HUES64 (cell line): ENCODE measurements around the gene PABPC4L. TPM values are rescaled to one million over a fixed set of nuclear protein-coding genes. Genes with fewer than 3 reads are reported as not detected.
A peak's percentile ranks its signal among the peaks of the same experiment; 100 is the strongest.
"Not testable (repeated sequence)": the region's sequence is repeated elsewhere in the genome, so short reads cannot be mapped to it uniquely, and the experiment has no call there.

Experiments
- H3K27ac ChIP-seq: 2 replicates; pipeline ENCODE4 v1.7.0; 2013; ENCODE audit warnings: low read depth, low read length, inconsistent platforms
- H3K27me3 ChIP-seq: 2 replicates; pipeline ENCODE4 v1.6.1; 2013; ENCODE audit warnings: mild to moderate bottlenecking, low read length; ENCODE audit not compliant: insufficient read depth
- H3K36me3 ChIP-seq: 2 replicates; pipeline ENCODE4 v1.6.1; 2013; ENCODE audit warnings: mild to moderate bottlenecking, low read length; ENCODE audit not compliant: insufficient read depth
- H3K4me1 ChIP-seq: 2 replicates; pipeline ENCODE4 v1.6.1; 2013; ENCODE audit warnings: mild to moderate bottlenecking, low read length, moderate library complexity; ENCODE audit not compliant: insufficient read depth
- H3K4me3 ChIP-seq: 2 replicates; pipeline ENCODE4 v1.5.1; 2013; ENCODE audit warnings: mild to moderate bottlenecking, low read length, moderate library complexity
- H3K9ac ChIP-seq: 2 replicates; pipeline ENCODE4 v1.6.1; 2013; ENCODE audit warnings: mild to moderate bottlenecking, low read depth, low read length
- H3K9me3 ChIP-seq: 2 replicates; pipeline ENCODE4 v1.6.1; 2013; ENCODE audit warnings: low read depth, low read length; ENCODE audit not compliant: insufficient read depth
- WGBS: fragments of 150-250, 120-280 bp; methylation state at CpG from one replicate; pipeline ENCODE4 v1.1.7; 2013; ENCODE audit warnings: missing lambda C conversion rate; 5-methylcytosine and 5-hydroxymethylcytosine counted together
- polyA plus RNA-seq, 2 experiments: library from polyadenylated mRNA; stranded (reverse); fragments of 50-300 nt; gene quantifications; one replicate each; pipeline ENCODE4 v1.2.3, GENCODE V29; 2013

Gene PABPC4L
- polyA plus RNA-seq (2013, experiment 1 of 2), result 2.6 TPM
- 3.6 TPM for polyA plus RNA-seq (2013, experiment 2 of 2)

- 11% methylated on average over 54 of the region's 65 CpGs for WGBS
- Histone ChIP-seq H3K36me3 (no peaks in the 10 kb centered on the region), H3K27ac (peak within 1 kb of the TSS; percentile 44; the same call in 1 of the 2 replicates), H3K4me1 (peaks cover 22% of the 10 kb centered on the region), H3K4me3 (peak within 1 kb of the TSS; percentile 68), H3K9me3 (peaks cover 12% of the 10 kb centered on the region; the same call in 1 of the 2 replicates), H3K27me3 (peaks cover 8% of the 10 kb centered on the region), H3K9ac (peak within 1 kb of the TSS; percentile 80)
Measured at GRCh38 chr4:134201216-134202161, at the start of gene PABPC4L. Gene PABPC4L (minus strand): TSS chr4:134201789. CDS start chr4:134201019, 770 bp downstream.

GRCh38 chr4:134251322-134251721, 49.7 kb upstream of the PABPC4L start:
- no peaks in the 10 kb centered on the region for H3K9me3 ChIP-seq
- H3K9ac ChIP-seq, result no peak overlapping the region
- WGBS, result 91% methylated on average over 1 of the region's 1 CpG
- H3K27me3 ChIP-seq, result no peaks in the 10 kb centered on the region
- no peak overlapping the region for H3K4me3 ChIP-seq
- no peaks in the 10 kb centered on the region for H3K36me3 ChIP-seq
- H3K27ac ChIP-seq, result no peak overlapping the region
- H3K4me1 ChIP-seq, result no peaks in the 10 kb centered on the region

- Histone ChIP-seq H3K4me1 (no peaks in the 10 kb centered on the region), H3K36me3 (no peaks in the 10 kb centered on the region), H3K27ac (no peak overlapping the region), H3K27me3 (no peaks in the 10 kb centered on the region), H3K4me3 (no peak overlapping the region), H3K9me3 (no peaks in the 10 kb centered on the region), H3K9ac (no peak overlapping the region)
- WGBS, result 95% methylated on average over 21 of the region's 22 CpGs
Measured at GRCh38 chr4:134243742-134244713, 42.4 kb upstream of the PABPC4L start.

- 94% methylated on average over 2 of the region's 3 CpGs for WGBS
- Histone ChIP-seq H3K9ac (no peak overlapping the region), H3K4me3 (no peak overlapping the region), H3K36me3 (no peaks in the 10 kb centered on the region), H3K27me3 (no peaks in the 10 kb centered on the region), H3K27ac (no peak overlapping the region), H3K9me3 (no peaks in the 10 kb centered on the region), H3K4me1 (no peaks in the 10 kb centered on the region)
Measured at GRCh38 chr4:134219043-134219442, 17.5 kb upstream of the PABPC4L start.

- no peak overlapping the region for H3K4me3 ChIP-seq
- 83% methylated on average over 1 of the region's 1 CpG for WGBS
- H3K9ac ChIP-seq, result no peak overlapping the region
- H3K4me1 ChIP-seq, result no peaks in the 10 kb centered on the region
- no peaks in the 10 kb centered on the region for H3K36me3 ChIP-seq
- no peaks in the 10 kb centered on the region for H3K9me3 ChIP-seq
- no peaks in the 10 kb centered on the region for H3K27me3 ChIP-seq
- H3K27ac ChIP-seq, result no peak overlapping the region
Measured at GRCh38 chr4:134216411-134216810, 14.8 kb upstream of the PABPC4L start.

- 100% methylated on average over 1 of the region's 2 CpGs for WGBS
Measured at GRCh38 chr4:134215620-134216344, 14.2 kb upstream of the PABPC4L start.

GRCh38 chr4:134207955-134208354, 6.4 kb upstream of the PABPC4L start:
- not testable (repeated sequence) for H3K27me3 ChIP-seq, H3K9ac ChIP-seq, H3K36me3 ChIP-seq, H3K4me1 ChIP-seq, H3K4me3 ChIP-seq, H3K27ac ChIP-seq
- WGBS, result 95% methylated on average over 11 of the region's 11 CpGs
- H3K9me3 ChIP-seq, result peaks cover 26% of the 10 kb centered on the region

More at GRCh38 chr4:134215620-134216344, 14.2 kb upstream of the PABPC4L start:
- no peak overlapping the region for H3K27ac ChIP-seq
- no peaks in the 10 kb centered on the region for H3K36me3 ChIP-seq
- no peaks in the 10 kb centered on the region for H3K4me1 ChIP-seq
- no peak overlapping the region for H3K9ac ChIP-seq
- no peaks in the 10 kb centered on the region for H3K9me3 ChIP-seq
- H3K4me3 ChIP-seq, result no peak overlapping the region
- no peaks in the 10 kb centered on the region for H3K27me3 ChIP-seq

GRCh38 chr4:134202166-134202956, 772 bp upstream of the PABPC4L start:
- Histone ChIP-seq H3K4me3 (peak overlapping the region; percentile 68), H3K27ac (no peak overlapping the region), H3K9ac (no peak overlapping the region), H3K27me3 (peaks cover 8% of the 10 kb centered on the region), H3K4me1 (peaks cover 22% of the 10 kb centered on the region), H3K9me3 (peaks cover 21% of the 10 kb centered on the region), H3K36me3 (no peaks in the 10 kb centered on the region)
- 94% methylated on average over 7 of the region's 8 CpGs for WGBS

GRCh38 chr4:134200811-134201215, 776 bp downstream of the PABPC4L start:
- H3K4me3 ChIP-seq, result peak overlapping the region; percentile 68
- H3K36me3 ChIP-seq, result no peaks in the 10 kb centered on the region
- 83% methylated on average over 10 of the region's 10 CpGs for WGBS
- peak overlapping the region; percentile 44; the same call in 1 of the 2 replicates for H3K27ac ChIP-seq
- peak overlapping the region; percentile 80 for H3K9ac ChIP-seq
- peaks cover 5% of the 10 kb centered on the region; the same call in 1 of the 2 replicates for H3K9me3 ChIP-seq
- peaks cover 8% of the 10 kb centered on the region for H3K27me3 ChIP-seq
- peaks cover 22% of the 10 kb centered on the region for H3K4me1 ChIP-seq

GRCh38 chr4:134189949-134190348, 11.6 kb downstream of the PABPC4L start:
- Histone ChIP-seq H3K36me3 (no peaks in the 10 kb centered on the region), H3K4me3 (no peak overlapping the region), H3K9ac (no peak overlapping the region), H3K9me3 (no peaks in the 10 kb centered on the region), H3K27me3 (no peaks in the 10 kb centered on the region), H3K27ac (no peak overlapping the region), H3K4me1 (no peaks in the 10 kb centered on the region)
- 0% methylated on average over 1 of the region's 1 CpG for WGBS
